GM18502 (cell line): ENCODE results near the gene ARSI.

Experiments
- ATAC-seq: cut with Tn5 transposase; IDR thresholded peaks from one replicate; pipeline ENCODE4 v1.9.1; 2021; ENCODE audit warnings: mild to moderate bottlenecking; ENCODE audit not compliant: unreplicated experiment, poor library complexity

Gene ARSI

DNA sequence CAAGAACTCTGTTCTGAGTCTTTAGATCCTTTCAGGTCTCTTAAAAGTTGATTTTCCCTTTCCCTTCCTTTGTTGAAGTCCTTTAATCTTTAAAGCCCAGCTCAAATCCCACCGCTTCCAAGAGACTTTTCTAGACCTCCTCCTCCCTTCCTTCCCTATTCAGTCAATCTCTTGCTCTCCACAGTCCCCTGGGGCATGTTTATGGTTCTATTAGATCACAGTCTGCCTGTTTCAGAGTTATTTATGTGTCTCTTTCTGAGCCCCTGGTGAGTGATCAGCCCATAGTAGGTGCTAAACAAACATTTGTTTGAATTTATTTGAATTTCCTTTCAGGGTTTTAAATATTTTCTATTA lies 7.2 kb upstream of the ARSI start:
- no peak for ATAC-seq

DNA sequence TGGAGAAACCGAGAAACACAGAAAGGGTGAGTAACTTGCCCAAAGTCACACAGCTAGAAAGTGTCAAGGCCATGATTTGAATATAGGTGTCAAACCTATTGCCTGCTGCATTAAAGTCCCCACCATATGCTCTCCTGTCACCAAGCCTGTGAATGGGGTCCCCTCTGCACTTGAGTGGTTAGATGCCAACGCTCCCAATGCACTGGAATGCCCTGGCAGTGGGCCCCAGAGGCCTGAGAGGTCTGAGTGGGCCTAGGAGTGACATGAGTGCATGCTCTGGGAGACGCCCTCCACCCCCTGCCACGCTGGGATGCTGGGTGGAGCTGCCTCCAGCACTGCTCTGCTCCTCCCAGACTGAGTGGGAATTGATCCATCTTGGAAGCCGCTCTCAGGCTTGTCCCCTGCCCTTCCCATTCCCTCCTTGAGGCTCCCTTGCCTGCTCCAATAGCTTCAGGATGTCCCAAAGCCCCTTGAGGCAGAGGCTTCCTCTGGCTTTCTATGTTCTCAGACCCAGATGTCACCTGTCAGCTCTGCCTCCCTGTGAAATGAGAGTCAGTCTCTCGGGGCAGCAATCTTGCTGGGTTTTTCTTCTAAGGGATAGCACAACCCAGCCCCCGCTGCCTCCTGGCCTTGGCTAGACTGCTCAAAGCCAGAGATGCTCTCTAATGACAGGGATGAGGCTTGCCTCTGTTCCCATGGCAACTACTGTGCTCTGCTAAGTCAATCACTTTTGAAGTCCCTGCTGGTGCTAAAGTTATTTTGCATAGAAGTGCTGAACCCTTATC lies 6.6 kb upstream of the ARSI start:
- ATAC-seq: no peak

DNA sequence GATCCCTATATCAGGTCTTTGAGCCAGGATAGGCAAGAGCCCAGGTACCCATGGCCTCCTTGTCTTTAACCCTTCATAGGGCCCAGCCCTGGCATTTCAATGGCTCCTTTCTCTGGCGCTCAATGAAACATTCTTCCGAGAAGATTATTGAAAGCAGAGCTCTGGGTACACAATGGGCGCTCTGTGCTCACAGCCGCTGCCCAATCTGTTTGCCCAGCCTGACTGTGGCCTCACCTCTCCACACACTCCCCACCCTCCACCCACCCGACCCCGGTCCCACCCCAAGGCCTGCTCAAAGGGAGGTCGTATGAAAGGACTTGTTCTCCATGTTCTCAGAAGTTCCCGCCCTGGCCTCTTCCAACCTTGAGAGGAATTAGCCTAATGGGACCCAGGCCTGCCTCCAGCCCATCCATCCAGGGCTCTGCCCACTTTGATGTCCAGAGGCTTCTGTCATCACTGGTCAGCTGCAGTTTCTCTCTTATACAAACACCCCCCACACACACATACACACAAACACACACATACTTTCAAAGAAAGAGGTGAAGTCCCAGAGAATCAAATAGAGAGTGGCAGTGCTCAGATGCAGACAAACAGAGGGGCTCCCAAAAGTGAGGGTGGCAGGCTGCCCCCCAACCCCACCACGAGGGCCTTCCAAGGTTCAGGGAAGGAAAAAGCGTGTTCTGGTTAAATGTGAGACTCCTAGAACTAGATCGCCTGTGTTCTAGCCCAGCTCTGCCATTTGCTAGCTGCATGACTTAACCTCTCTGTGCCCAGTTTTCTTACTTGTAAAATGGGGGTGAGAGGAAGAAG lies 5.1 kb upstream of the ARSI start:
- ATAC-seq: no peak

DNA sequence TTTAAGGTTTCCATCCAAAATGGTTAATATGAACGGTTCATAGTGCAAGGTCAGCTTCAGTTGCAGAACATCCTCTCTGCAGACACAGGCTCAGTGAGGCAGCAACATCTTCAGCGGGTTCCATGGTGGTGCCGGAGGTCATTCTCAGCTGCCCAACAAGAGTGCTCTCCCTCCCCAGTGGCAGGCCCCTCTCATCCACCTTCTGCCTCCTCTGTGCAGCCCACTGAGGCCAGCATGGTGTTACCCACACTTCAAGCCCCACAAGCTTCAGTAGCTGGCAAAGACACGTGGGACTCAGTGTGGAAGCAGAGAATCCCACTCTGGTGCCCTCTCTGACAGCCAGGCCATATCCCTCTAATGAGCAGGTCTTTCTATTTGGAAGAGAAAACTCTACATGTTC lies 4.1 kb upstream of the ARSI start:
- ATAC-seq: no peak

DNA sequence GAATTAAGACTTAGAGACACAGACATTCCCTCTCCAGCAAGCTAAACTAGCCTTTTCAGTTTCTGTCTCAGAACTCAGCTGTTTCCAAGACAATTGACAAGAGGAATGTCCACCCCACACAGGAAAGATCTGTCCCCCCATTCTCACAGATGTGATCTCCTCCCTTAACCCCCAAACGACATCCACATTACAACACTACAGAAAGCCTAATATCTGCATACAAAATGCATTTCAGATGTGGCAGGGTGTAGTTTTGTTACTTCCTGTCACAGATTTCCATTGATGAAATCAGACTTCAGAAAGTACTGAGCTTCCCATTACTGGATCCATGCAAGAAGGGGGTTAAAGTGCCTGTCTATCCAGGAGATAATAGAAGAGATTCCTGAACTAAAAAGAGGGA lies 2.9 kb upstream of the ARSI start:
- ATAC-seq: no peak

DNA sequence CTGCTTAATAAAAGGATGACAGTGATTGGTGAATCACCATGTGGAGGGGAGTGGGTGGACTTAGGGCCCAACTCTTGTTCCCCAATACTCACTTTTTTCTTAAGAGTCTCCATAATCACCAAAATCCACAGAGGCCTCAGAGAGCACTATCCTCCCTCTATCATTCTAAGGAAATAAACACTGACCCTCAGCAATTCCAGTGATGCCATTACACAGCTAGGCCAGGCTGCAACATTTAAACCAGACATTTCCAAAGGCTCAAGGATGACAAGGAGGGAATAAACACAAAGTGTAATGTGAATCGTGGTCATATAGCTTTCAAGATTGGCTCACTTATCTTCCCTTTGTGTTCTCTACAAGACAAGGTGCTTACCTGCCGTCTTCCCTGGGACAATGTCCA lies 2.4 kb upstream of the ARSI start:
- ATAC-seq: no peak

DNA sequence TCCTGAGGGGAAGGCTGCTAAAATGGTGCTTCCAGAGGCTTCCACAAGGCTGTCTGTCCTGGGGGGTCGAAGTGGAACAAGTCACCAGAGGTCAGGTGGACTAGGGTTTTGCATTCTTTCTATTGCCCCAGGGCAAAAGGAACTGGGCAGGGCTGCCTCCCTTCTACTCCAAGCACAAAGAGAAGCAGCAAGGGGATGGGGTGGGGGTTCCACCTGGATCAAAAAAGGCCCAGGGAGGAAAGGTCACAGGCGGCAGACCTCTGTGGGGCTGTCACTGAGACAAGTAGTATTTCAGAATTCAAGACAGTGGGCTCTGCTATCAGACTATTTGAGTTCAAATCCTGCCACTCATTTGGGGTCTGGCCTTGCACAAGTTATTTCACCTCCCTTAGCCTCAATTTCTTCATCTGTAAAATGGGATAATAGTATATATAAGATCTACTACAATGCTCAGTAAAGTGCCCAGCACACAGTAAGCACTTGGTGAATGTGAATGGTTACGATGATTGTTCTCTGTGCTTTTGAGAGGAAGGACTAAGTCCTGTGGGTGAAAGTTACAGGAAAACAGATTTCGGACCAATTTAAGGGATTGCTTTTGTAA lies 1.9 kb upstream of the ARSI start:
- ATAC-seq: no peak

DNA sequence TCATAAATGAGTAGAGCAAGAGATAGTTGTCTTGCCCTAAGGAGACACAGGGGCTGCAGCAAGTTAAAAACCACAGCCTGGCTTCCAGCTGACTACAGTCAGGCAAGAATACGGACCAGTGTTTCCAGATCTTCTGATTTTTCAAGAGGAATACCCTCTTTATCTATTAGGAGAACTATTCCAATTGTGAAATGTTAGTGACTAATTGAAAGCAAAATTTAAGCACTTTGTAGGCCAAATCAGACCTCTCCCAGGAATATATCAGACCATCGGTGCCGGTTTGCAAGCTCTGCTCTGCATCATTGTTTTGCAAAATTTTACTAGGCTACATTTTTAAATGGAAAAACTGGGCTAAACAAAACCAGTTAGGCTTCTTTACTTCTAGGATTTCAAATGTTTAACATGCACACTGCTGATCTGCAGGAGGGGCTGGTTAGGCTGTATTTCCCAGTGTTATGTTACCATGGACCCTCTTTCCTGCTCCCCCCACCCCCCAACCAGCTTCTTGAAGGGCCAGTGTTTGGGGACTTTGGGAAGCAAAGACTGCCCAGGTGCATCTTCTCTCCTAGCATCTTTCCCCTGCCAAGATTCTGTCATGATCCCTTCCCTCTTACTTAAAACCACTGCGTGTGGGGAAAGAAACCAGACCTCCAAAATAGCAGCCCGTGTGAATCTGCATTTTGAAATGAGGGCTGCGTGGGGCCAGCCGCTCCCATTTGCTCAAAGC lies 1.1 kb upstream of the ARSI start:
- no peak for ATAC-seq

DNA sequence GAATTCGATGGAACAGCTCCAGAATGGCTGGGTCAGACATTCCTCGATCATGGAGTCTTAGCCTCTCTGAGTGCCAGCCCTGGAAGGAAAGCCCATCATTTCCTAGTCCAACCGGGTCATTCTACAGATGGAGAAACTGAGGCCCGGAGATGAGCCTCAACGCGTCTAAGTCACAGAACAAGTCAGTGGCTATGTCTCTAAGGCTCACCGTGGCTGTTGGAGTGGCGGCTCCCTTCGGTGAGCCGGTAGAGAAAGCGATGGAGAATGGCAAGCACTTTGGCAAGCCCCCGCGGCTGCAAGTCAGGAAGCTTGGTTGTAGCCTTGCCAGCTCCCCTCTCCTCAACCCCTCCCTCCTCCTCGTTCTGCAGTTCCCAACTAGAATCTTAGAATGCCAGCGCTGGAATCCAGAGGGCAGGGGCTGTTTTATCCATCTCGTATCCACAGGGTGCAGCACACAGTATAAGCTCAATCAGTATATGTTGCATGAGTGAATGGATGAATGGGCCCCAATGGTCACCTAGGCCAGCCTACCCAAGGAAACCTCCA lies 438 bp upstream of the ARSI start:
- ATAC-seq: no peak

DNA sequence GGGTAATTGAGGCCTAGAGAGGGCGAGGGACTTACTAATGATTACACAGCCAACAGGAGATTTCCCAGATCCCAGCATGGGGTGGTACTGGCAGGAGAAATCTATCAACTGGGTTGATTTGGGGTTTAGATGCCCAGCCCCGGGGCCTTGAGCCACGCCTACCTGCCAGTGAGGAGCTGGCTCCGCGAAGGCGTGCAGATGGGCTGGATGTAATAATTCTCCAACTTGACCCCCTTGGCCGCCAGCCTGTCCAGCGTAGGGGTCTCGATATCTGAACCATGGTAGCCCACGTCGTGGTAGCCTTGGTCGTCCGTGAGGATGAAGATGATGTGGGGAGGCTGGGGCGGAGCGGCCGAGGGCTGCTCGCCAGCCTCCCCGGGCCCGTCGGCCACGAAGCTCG lies 804 bp downstream of the ARSI start:
- no peak for ATAC-seq

GRCh38 chr5:150301170-150301505 lies 1.6 kb downstream of the ARSI start:
- ATAC-seq: no peak

DNA sequence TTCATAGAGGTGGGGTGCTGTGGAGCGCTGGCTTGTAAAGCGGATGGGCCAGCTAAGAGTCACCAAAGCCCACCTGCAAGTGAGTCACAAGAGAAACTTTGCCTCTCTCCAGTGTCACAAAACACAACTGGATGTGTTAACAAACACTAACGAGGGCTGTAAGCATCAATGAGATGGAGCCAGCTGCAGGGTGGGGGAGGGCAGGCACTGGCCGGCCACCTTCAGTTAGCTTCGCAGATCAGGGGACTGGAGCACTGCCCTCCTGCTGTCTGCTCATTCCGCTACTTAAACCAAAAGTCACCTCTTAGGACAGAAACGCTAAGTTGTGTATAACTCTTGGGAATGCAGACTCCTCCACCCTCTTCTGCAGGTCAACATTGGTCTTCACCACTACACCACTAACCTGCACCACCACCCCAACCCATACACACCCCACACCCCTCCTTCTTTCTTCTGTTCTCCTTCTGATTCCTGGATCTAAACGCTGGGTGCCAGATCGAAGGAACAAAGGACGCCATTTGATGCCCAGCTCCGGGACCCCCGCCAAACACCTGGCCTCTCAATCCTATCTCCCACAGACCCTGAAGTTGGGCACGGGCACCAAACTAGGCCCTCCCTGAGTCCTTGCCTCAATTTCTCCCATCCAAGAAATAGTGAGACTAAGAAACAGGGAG lies 2.1 kb downstream of the ARSI start:
- ATAC-seq: no peak

DNA sequence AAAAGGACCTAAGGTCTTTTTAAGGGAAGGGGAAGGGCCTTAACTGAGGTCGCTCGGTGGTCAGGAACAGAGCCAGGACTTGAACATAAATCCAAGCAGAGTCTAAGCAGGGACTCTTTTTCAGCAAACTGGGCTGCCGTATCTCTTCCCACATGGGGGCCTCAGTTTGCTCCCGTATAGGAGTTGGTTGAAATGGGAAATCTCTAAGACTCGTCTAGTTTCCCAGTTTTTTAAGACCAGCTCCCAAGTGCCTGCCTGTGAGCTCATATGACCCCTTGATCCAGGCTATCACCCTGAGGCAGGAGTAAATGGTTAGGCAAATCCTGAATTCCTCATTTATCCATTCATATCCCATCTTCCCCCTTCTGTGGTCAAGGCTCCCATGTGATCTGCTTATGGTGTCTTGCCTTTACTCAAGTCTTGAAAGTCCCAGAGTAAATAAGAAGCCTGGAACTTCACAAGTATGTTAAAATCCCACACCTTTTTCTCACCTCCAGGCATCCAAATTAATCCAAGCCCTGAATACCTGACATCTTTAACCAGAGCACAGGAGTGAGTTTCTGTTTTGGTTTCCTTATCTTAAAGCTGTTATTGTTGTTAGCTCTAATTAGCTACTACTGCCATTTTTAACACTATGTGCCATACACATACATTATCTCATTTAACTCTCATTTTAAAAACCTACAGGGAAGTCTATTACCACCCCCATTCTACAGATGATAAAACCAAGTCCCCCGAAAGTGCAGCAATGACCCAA lies 3.0 kb downstream of the ARSI start:
- ATAC-seq: no peak

DNA sequence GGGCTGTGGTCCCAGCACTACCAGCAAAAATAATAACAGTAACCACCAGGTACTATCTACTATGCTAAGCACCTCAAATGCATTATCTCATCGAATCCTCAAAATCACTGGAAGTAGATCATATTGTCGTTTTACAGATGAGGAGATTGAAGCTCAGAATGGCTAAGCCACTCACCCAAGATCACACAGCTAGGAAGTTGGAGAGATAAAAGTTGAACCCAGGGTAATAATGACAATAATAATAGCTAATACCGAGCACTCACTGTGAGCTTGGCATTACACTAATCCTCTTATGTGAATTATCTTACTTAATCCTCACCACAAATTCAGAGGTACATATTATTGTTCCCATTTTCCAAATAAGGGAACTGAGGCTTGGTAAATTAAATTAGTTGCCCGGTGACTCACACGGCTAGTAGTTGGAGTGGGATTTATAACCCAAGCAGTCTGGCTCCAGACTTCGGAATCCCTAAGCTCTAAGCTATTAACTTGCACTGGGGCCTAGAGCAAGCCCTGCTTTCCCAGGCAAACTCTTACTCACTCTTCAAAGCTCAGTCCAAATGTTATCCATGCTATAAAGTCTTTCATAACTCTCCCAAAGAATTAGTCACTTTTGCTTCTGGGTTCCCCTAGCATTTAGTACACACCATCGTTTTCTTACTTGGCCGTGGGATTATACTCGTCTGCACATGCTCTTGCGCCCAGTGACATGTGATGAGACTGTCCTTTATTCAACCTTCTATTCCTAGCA lies 3.8 kb downstream of the ARSI start:
- no peak for ATAC-seq

- ATAC-seq: no peak
Measured at GRCh38 chr5:150297934-150298595, 4.6 kb downstream of the ARSI start.

GRCh38 chr5:150297236-150297890 lies 5.3 kb downstream of the ARSI start:
- ATAC-seq: no peak

DNA sequence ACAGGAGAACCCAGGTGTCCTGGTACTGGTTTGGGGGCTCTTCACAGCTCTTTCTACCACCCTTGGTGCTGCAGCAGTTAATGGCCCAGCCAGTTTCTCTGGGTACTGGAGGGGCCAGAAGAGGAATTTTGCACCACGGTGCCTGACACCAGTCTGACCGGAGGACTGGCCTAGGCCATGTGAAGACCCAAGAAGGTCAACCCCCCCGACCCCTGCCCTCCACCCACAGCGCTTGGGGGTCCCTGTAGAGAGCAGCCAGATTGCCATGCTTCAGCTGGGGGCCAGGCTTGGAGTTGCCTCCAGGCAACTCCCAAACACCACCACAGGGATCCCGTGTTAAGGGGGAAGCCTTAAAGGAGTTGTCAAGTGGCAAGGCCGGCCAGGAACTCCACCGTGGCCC lies 6.2 kb downstream of the ARSI start:
- no peak for ATAC-seq
